PC-3 (cell line): ENCODE results near the gene RAB7A. TPM values are rescaled to one million over a fixed set of nuclear protein-coding genes. Genes with fewer than 3 reads are reported as not detected.
"Not testable (repeated sequence)": the region's sequence is repeated elsewhere in the genome, so short reads cannot be mapped to it uniquely, and the experiment has no call there.

Source experiments
- ATAC-seq: fragments of 200-7000 bp; cut with Tn5 transposase; 2 replicates; pipeline ENCODE4 v1.9.1; 2020; ENCODE audit warnings: mild to moderate bottlenecking, moderate library complexity
- BruUV-seq: library from RNA; stranded (reverse); fragments of 400-500 nt; replicated peaks from 2 replicates; lab custom pipeline; 2021; lab: Mats Ljungman, UMichigan
- CTCF ChIA-PET: fragments of 300-600 bp; sonication (Branson Sonifier 250); formaldehyde crosslinking; loops from one replicate; lab custom pipeline; 2022; ENCODE audit warnings: antibody characterized with exemption; lab: Charles Lee
- POLR2A ChIA-PET: fragments of 300-600 bp; sonication (Branson Sonifier 250); formaldehyde crosslinking; loops from one replicate; lab custom pipeline; 2022; ENCODE audit warnings: antibody characterized with exemption; ENCODE audit not compliant: unreplicated experiment; lab: Charles Lee
- DNase-seq: peaks from one replicate; pipeline ENCODE4 v3.0.0-alpha.2; 2015
- H2AFZ ChIP-seq: fragments of 300-600 bp; sonication (generic); 2 replicates; pipeline ENCODE4 v1.6.0; 2016; ENCODE audit warnings: antibody characterized with exemption, low read length
- H3F3A ChIP-seq: fragments of 300-600 bp; sonication (generic); one replicate; pipeline ENCODE4 v1.6.0; 2017; ENCODE audit warnings: antibody characterized with exemption, low read length, control low read depth, mild to moderate bottlenecking; ENCODE audit not compliant: unreplicated experiment
- H3K27ac ChIP-seq: fragments of 300-600 bp; sonication (generic); 2 replicates; pipeline ENCODE4 v1.5.1; 2016; ENCODE audit warnings: mild to moderate bottlenecking, low read length
- H3K27me3 ChIP-seq: fragments of 300-600 bp; sonication (generic); 2 replicates; pipeline ENCODE4 v1.6.1; 2016; ENCODE audit warnings: low read length, mixed read lengths
- H3K36me3 ChIP-seq: fragments of 300-600 bp; sonication (generic); 2 replicates; pipeline ENCODE4 v1.6.1; 2016; ENCODE audit warnings: low read depth, mixed run types, low read length, mixed read lengths
- H3K4me1 ChIP-seq: fragments of 300-600 bp; sonication (generic); 2 replicates; pipeline ENCODE4 v1.5.1; 2016; ENCODE audit warnings: low read length; ENCODE audit not compliant: insufficient read depth
- H3K4me2 ChIP-seq: fragments of 300-600 bp; sonication (generic); 2 replicates; pipeline ENCODE4 v1.6.0; 2016; ENCODE audit warnings: low read length
- H3K4me3 ChIP-seq: fragments of 300-600 bp; sonication (generic); 2 replicates; pipeline ENCODE4 v1.5.1; 2016; ENCODE audit warnings: mild to moderate bottlenecking, low read length, mixed read lengths
- H3K79me2 ChIP-seq: fragments of 300-600 bp; sonication (generic); 2 replicates; pipeline ENCODE4 v1.6.1; 2017; ENCODE audit warnings: low read length, mixed read lengths
- H3K9ac ChIP-seq: fragments of 300-600 bp; sonication (generic); 2 replicates; pipeline ENCODE4 v1.6.0; 2016; ENCODE audit warnings: mild to moderate bottlenecking, low read length
- H3K9me2 ChIP-seq: fragments of 300-600 bp; sonication (generic); replicated peaks from 2 replicates; pipeline ENCODE4 v1.6.1; 2016; ENCODE audit warnings: mixed run types, low read length, mixed read lengths
- H3K9me3 ChIP-seq: fragments of 300-600 bp; sonication (generic); 2 replicates; pipeline ENCODE4 v1.6.1; 2016; ENCODE audit warnings: low read length, mixed read lengths
- H4K20me1 ChIP-seq: fragments of 300-600 bp; sonication (generic); 2 replicates; pipeline ENCODE4 v1.6.1; 2016; ENCODE audit warnings: low read length, mixed read lengths
- EZH2 ChIP-seq: fragments of 300-600 bp; sonication (generic); IDR thresholded peaks from one replicate; pipeline ENCODE4 v1.6.1; 2017; ENCODE audit warnings: antibody characterized with exemption, mild to moderate bottlenecking, low read length; ENCODE audit not compliant: unreplicated experiment
- EZH2phosphoT487 ChIP-seq: fragments of 300-600 bp; sonication (generic); IDR thresholded peaks from 2 replicates; pipeline ENCODE4 v1.6.1; 2018; ENCODE audit warnings: mild to moderate bottlenecking, antibody characterized with exemption, low read length, borderline replicate concordance
- intact Hi-C: fragments of 100-400 bp; cut with micrococcal nuclease; formaldehyde crosslinking; loops from 2 replicates; pipeline ENCODE4 v1.9.0; 2023
- total RNA-seq: library from RNA; depleted of rRNA; stranded (reverse); fragments of >200 nt; gene quantifications from 2 replicates; pipeline ENCODE4 v1.2.3, GENCODE V29; 2014
- TF ChIP-seq, protein P1 (sequence below): fragments of 300-600 bp; sonication (generic); conservative IDR thresholded peaks from 2 replicates; pipeline ENCODE4 v1.5.1; 2017; ENCODE audit warnings: antibody characterized with exemption, low read depth, mild to moderate bottlenecking, low read length

The RAB7A gene
- total RNA-seq, 1 experiment from 2014 or later, result 48.0 TPM

DNA sequence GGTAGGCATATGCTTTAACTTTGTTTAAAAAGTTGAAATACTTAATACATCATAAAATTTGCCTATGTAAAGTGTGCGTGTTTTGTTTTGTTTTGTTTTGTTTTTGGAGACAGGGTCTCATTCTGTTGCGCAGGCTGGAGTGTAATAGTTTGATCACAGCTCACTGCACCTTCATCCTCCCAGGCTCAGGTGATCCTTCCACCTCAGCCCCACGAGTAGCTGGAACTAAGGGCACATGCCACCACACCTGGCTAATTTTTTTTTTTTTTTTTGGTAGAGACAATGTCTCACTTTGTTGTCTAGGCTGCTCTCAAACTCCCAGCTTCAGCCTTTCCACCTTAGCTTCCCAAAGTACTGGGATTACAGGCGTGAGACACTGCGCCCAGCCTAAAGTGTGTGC is 42.5 kb downstream of the RAB7A start:
- peaks cover 4% of the 10 kb centered on the region for H3K36me3 ChIP-seq
- ChIA-PET CTCF (interaction anchor here (0.6 kb wide), 1 partner anchor 13 kb away, joined by 3 read pairs; no protein-coding TSS in a partner anchor), POLR2A (no interaction called here)
- DNase-seq (no peak), ATAC-seq (no peak)
- H3K4me3 ChIP-seq, result no peak overlapping the region
- H3F3A ChIP-seq, result no peaks in the 10 kb centered on the region
- no peaks in the 10 kb centered on the region for H3K27me3 ChIP-seq
- no peak overlapping the region for H3K4me2 ChIP-seq
- H2AFZ ChIP-seq, result no peak overlapping the region
- no TSS peak for BruUV-seq
- no peaks in the 10 kb centered on the region for H3K4me1 ChIP-seq
- no peak overlapping the region for H3K9ac ChIP-seq
- peaks cover 11% of the 10 kb centered on the region; the same call in 1 of the 2 replicates for H4K20me1 ChIP-seq
- TF ChIP-seq, protein P1, sequence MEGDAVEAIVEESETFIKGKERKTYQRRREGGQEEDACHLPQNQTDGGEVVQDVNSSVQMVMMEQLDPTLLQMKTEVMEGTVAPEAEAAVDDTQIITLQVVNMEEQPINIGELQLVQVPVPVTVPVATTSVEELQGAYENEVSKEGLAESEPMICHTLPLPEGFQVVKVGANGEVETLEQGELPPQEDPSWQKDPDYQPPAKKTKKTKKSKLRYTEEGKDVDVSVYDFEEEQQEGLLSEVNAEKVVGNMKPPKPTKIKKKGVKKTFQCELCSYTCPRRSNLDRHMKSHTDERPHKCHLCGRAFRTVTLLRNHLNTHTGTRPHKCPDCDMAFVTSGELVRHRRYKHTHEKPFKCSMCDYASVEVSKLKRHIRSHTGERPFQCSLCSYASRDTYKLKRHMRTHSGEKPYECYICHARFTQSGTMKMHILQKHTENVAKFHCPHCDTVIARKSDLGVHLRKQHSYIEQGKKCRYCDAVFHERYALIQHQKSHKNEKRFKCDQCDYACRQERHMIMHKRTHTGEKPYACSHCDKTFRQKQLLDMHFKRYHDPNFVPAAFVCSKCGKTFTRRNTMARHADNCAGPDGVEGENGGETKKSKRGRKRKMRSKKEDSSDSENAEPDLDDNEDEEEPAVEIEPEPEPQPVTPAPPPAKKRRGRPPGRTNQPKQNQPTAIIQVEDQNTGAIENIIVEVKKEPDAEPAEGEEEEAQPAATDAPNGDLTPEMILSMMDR, result no peak
- TF ChIP-seq EZH2phosphoT487, result no peak
- TF ChIP-seq EZH2, result no peak
- no peak overlapping the region for H3K27ac ChIP-seq
- peaks cover 90% of the 10 kb centered on the region for H3K79me2 ChIP-seq
- intact Hi-C loops, result no loop called here
- H3K9me2 ChIP-seq, result no peaks in the 10 kb centered on the region
- H3K9me3 ChIP-seq, result no peaks in the 10 kb centered on the region

DNA sequence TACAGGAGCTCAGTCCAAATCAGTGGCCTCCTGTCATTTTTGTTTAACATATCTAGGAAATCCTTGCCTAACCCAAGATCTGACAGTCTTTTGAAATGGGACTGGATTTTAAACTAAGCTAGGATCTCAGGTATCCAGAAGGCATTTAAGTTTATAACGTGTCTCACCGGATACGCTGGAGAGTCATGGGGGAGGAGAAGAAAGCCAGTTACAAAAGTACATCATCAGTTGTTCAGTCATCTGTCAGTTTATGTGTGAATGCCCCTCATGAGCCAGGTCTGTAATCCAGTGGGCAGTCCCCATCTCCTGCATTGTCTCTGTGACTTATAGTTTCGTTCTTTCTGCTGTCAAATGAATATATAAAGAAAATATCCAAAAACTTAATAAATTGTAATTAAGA is 44.4 kb downstream of the RAB7A start:
- intact Hi-C loops, result no loop called here
- H3K27me3 ChIP-seq, result no peaks in the 10 kb centered on the region
- no peaks in the 10 kb centered on the region for H3K36me3 ChIP-seq
- BruUV-seq, result no TSS peak
- ATAC-seq (no peak), DNase-seq (no peak)
- H3K27ac ChIP-seq, result no peak overlapping the region
- TF ChIP-seq EZH2phosphoT487, result no peak
- TF ChIP-seq EZH2, result no peak
- TF ChIP-seq, protein P1, result no peak
- CTCF ChIA-PET, result no interaction called here
- H3F3A ChIP-seq, result no peaks in the 10 kb centered on the region
- no peak overlapping the region for H3K4me2 ChIP-seq
- no peaks in the 10 kb centered on the region for H3K9me2 ChIP-seq
- POLR2A ChIA-PET, result no interaction called here
- H3K79me2 ChIP-seq, result peaks cover 83% of the 10 kb centered on the region
- H2AFZ ChIP-seq, result no peak overlapping the region
- H3K9ac ChIP-seq, result no peak overlapping the region
- H3K4me3 ChIP-seq, result no peak overlapping the region
- H3K4me1 ChIP-seq, result no peaks in the 10 kb centered on the region
- peaks cover 11% of the 10 kb centered on the region; the same call in 1 of the 2 replicates for H4K20me1 ChIP-seq
- no peaks in the 10 kb centered on the region for H3K9me3 ChIP-seq

DNA sequence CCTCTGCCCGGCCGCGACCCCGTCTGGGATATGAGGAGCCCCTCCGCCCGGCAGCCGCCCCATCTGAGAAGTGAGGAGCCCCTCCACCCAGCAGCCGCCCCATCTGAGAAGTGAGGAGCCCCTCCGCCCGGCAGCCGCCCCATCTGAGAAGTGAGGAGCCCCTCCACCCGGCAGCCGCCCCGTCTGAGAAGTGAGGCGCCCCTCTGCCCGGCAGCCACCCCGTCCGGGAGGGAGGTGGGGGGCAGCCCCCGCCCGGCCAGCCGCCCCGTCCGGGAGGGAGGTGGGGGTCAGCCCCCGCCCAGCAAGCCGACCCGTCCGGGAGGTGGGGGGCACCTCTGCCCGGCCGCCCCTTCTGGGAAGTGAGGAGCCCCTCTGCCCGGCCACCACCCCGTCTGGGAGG is 47.2 kb downstream of the RAB7A start:
- H3K4me2 ChIP-seq, result not testable (repeated sequence)

DNA sequence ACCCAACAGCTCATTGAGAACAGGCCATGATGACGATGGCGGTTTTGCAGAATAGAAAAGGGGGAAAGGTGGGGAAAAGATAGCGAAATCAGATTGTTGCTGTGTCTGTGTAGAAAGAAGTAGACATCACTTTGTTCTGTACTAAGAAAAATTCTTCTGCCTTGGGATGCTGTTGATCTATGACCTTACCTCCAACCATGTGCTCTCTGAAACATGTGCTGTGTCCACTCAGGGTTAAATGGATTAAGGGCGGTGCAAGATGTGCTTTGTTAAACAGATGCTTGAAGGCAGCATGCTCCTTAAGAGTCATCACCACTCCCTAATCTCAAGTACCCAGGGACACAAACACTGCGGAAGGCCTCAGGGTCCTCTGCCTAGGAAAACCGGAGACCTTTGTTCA is 47.6 kb downstream of the RAB7A start:
- Histone ChIP-seq H3K79me2 (peaks cover 83% of the 10 kb centered on the region), H4K20me1 (peaks cover 11% of the 10 kb centered on the region; the same call in 1 of the 2 replicates)
- H3K4me2 ChIP-seq, intact Hi-C loops, BruUV-seq, ATAC-seq, H2AFZ ChIP-seq, POLR2A ChIA-PET, H3K27me3 ChIP-seq, H3K9ac ChIP-seq, H3F3A ChIP-seq, H3K27ac ChIP-seq, H3K9me3 ChIP-seq, DNase-seq, CTCF ChIA-PET, H3K4me3 ChIP-seq, H3K36me3 ChIP-seq, H3K4me1 ChIP-seq, H3K9me2 ChIP-seq: not testable (repeated sequence)

More for the DNA sequence above, 47.2 kb downstream of the RAB7A start:
- BruUV-seq, intact Hi-C loops, DNase-seq, H3K9ac ChIP-seq, H3K4me1 ChIP-seq, H2AFZ ChIP-seq, H3K4me3 ChIP-seq, POLR2A ChIA-PET, H3K36me3 ChIP-seq, ATAC-seq, H3K9me2 ChIP-seq, H3K27ac ChIP-seq, CTCF ChIA-PET, H3K27me3 ChIP-seq, H3K9me3 ChIP-seq, H3F3A ChIP-seq: not testable (repeated sequence)
- H3K79me2 ChIP-seq, result peaks cover 83% of the 10 kb centered on the region
- peaks cover 11% of the 10 kb centered on the region; the same call in 1 of the 2 replicates for H4K20me1 ChIP-seq
